ENCODE measurements around the gene DMTF1.

Gene DMTF1

GRCh38 chr7:87154569-87154968 is 2.3 kb downstream of the DMTF1 start:
- Histone ChIP-seq H3K4me2 (ENCODE audit: low read length) (peak overlapping the region; percentile 71), H3K4me1 (peaks cover 7% of the 10 kb centered on the region), H3K27me3 (ENCODE audit: control insufficient read depth, insufficient read depth, low read length) (no peaks in the 10 kb centered on the region), H3K79me2 (peaks cover 25% of the 10 kb centered on the region), H3K27ac (no peak overlapping the region), H3K4me3 (ENCODE audit: low read depth, low read length) (no peak overlapping the region), H3K9ac (no peak overlapping the region), H3K9me3 (ENCODE audit: control insufficient read depth, low read length) (no peaks in the 10 kb centered on the region), H3K36me3 (ENCODE audit: control insufficient read depth, insufficient read depth, low read length) (no peaks in the 10 kb centered on the region), H2AFZ (no peak overlapping the region)
- no peak for TF ChIP-seq CTCF (IDR thresholded peaks at IDR 0.05)

- H3K27ac ChIP-seq = no peak overlapping the region
- no peaks in the 10 kb centered on the region for H3K27me3 ChIP-seq (ENCODE audit: control insufficient read depth, insufficient read depth, low read length)
- H3K36me3 ChIP-seq (ENCODE audit: control insufficient read depth, insufficient read depth, low read length) = no peaks in the 10 kb centered on the region
- no peaks in the 10 kb centered on the region for H3K9me3 ChIP-seq (ENCODE audit: control insufficient read depth, low read length)
- peaks cover 29% of the 10 kb centered on the region for H3K79me2 ChIP-seq
- H2AFZ ChIP-seq = no peak overlapping the region
- no peak overlapping the region for H3K4me2 ChIP-seq (ENCODE audit: low read length)
- no peak for TF ChIP-seq CTCF (IDR thresholded peaks at IDR 0.05)
- no peak overlapping the region for H3K4me3 ChIP-seq (ENCODE audit: low read depth, low read length)
- H3K9ac ChIP-seq = no peak overlapping the region
- H3K4me1 ChIP-seq = peaks cover 7% of the 10 kb centered on the region
Measured at GRCh38 chr7:87155788-87156187, 3.5 kb downstream of the DMTF1 start.

GRCh38 chr7:87156709-87157108 is 4.5 kb downstream of the DMTF1 start:
- H3K79me2 ChIP-seq = peaks cover 29% of the 10 kb centered on the region
- no peak for TF ChIP-seq CTCF (IDR thresholded peaks at IDR 0.05)
- no peak overlapping the region for H3K4me3 ChIP-seq (ENCODE audit: low read depth, low read length)
- no peak overlapping the region for H3K27ac ChIP-seq
- H3K36me3 ChIP-seq (ENCODE audit: control insufficient read depth, insufficient read depth, low read length) = no peaks in the 10 kb centered on the region
- no peak overlapping the region for H2AFZ ChIP-seq
- peaks cover 7% of the 10 kb centered on the region for H3K4me1 ChIP-seq
- no peak overlapping the region for H3K4me2 ChIP-seq (ENCODE audit: low read length)
- no peaks in the 10 kb centered on the region for H3K27me3 ChIP-seq (ENCODE audit: control insufficient read depth, insufficient read depth, low read length)
- H3K9ac ChIP-seq = no peak overlapping the region
- no peaks in the 10 kb centered on the region for H3K9me3 ChIP-seq (ENCODE audit: control insufficient read depth, low read length)

GRCh38 chr7:87159538-87159937 is 7.3 kb downstream of the DMTF1 start:
- Histone ChIP-seq H3K4me1 (peaks cover 4% of the 10 kb centered on the region), H3K9ac (no peak overlapping the region), H3K9me3 (ENCODE audit: control insufficient read depth, low read length) (no peaks in the 10 kb centered on the region), H3K36me3 (ENCODE audit: control insufficient read depth, insufficient read depth, low read length) (no peaks in the 10 kb centered on the region), H3K4me2 (ENCODE audit: low read length) (no peak overlapping the region), H2AFZ (no peak overlapping the region), H3K27me3 (ENCODE audit: control insufficient read depth, insufficient read depth, low read length) (no peaks in the 10 kb centered on the region), H3K27ac (no peak overlapping the region), H3K4me3 (ENCODE audit: low read depth, low read length) (no peak overlapping the region), H3K79me2 (peaks cover 20% of the 10 kb centered on the region)
- no peak for TF ChIP-seq CTCF (IDR thresholded peaks at IDR 0.05)

GRCh38 chr7:87164433-87164832 is 12.2 kb downstream of the DMTF1 start:
- no peak for TF ChIP-seq CTCF (IDR thresholded peaks at IDR 0.05)
- Histone ChIP-seq H3K9ac (no peak overlapping the region), H3K36me3 (ENCODE audit: control insufficient read depth, insufficient read depth, low read length) (no peaks in the 10 kb centered on the region), H3K79me2 (peaks cover 10% of the 10 kb centered on the region), H3K27ac (no peak overlapping the region), H2AFZ (no peak overlapping the region), H3K4me1 (no peaks in the 10 kb centered on the region), H3K4me3 (ENCODE audit: low read depth, low read length) (no peak overlapping the region), H3K9me3 (ENCODE audit: control insufficient read depth, low read length) (no peaks in the 10 kb centered on the region), H3K27me3 (ENCODE audit: control insufficient read depth, insufficient read depth, low read length) (no peaks in the 10 kb centered on the region), H3K4me2 (ENCODE audit: low read length) (no peak overlapping the region)
